Left lobe of liver (tissue), 2 donors: Measurements from ENCODE around the gene KCNJ8. TPM values are rescaled to one million over a fixed set of nuclear protein-coding genes. Genes with fewer than 3 reads are reported as not detected.
A peak's percentile ranks its signal among the peaks of the same experiment; 100 is the strongest.

Experiments used
- ATAC-seq: fragments of 200-7000 bp; cut with Tn5 transposase; one replicate; pipeline ENCODE4 v1.9.1; 2020; ENCODE audit warnings: mild to moderate bottlenecking, moderate library complexity
- DNase-seq: peaks from one replicate; pipeline ENCODE4 v3.0.0-alpha.2; 2020; ENCODE audit warnings: low spot score
- total RNA-seq: library from RNA; stranded (reverse); gene quantifications from one replicate; pipeline ENCODE4 v1.2.1, GENCODE V29; 2021
- donor health status: DM: no; HTN: no; CAD: no; lungs with moderate emphysema.
- donor health status: DM: no; HTN: yes; CAD: no.

The KCNJ8 gene
- total RNA-seq, 1 donor from 2014 or later = 26.0 TPM

DNA sequence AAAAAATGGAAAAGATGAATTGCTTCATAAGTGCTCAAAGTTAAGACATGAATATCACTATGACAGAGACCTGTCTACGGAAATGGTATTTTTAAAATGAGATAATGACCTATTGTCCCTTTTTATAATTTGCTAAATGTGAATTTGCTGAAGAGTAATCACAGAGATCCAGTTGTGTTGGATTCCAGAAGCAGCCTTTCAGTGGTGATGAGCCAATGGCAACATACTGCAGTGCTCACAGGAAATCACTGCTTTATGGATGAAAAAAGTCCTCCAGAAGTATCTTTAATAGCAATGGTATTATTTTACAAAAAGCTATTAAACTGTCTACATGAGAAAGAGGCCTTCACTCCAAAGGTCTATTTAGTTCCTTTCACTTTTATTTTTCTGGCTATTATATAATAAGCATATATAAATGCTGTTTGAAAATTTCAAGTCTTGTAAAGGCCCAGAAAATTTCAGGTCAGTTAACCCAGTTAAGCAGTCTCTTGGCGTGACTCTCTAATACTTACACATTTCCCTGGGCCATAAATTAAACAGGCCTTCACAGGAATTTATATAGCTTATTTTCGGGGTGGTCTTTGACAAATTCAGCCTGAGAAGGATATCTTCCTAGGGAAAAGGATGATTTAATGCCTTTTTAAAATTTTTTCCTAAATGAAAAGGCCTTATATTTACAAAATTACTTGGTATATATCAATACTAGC is 55.4 kb downstream of the KCNJ8 start:
- no peak for DNase-seq
- peak; percentile 11 for ATAC-seq

DNA sequence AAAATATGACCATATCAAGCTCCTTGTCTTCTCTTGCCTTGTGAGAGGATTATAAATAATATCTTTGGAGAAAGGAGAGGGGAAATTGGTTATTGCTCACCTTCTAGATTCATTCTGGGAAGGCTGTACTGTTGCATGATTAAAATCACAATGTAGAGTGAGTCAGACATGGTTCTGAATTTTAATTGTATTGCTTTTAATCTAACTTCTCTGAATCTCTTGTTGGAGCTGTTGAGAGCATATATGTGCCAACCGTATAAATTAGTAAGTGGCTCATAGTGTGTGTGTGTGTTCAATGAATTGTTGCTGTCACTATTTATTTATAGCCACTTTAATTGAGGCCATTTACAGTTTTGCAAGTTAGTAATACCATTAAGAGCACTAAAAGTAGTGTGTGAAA is 56.1 kb downstream of the KCNJ8 start:
- no peak for DNase-seq
- ATAC-seq = no peak

DNA sequence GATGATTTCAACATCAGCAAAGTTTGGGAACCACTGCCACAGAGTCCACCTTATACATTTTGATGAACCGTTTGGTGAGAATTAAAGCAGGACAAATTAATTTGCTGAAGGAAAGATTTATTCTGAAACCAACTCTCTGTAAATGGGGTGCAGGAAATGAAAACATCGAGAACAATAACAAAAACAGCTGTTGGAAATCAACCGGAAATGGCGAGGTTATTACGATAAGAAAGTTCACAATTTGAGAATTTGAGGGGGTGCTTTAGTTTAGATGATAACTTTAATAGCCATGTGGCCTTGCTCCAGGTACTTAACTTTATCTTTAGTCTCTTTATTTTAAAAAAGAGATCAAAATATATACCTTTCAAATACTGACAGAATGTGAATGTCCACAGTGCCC is 56.7 kb downstream of the KCNJ8 start:
- DNase-seq (no peak), ATAC-seq (no peak)

DNA sequence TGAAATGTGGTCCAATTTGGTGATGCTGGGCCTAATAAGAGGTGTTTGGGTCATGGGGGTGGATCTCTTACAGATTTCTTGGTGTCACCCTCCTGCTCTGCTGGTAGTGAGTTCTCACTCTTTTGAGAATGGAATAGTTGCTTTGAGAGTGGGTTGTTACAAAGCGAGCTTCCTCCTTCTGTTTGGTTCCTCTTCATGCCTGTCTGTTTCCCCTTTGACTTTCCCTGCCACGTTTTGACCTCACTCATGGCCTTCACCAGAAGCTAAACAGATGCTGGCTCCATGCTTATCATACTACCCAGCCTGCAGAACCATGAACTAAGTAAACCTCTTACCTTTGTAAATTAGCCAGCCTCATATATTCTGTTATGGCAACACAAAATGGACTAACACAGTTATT is 59.1 kb downstream of the KCNJ8 start:
- DNase-seq (no peak), ATAC-seq (no peak)

Other genes starting within 250 kb of the KCNJ8 start
- 0.23 TPM for gene SPX, start 248.4 kb downstream of the KCNJ8 start, total RNA-seq
- 40.9 TPM for gene GYS2, start 169.9 kb downstream of the KCNJ8 start, total RNA-seq
- gene LDHB, start 116.9 kb downstream of the KCNJ8 start, total RNA-seq = 23.2 TPM
- 65.9 TPM for gene ABCC9, start 166.7 kb upstream of the KCNJ8 start, total RNA-seq